Loucy (cell line): Measurements from ENCODE around the gene HS1BP3.

ENCODE experiments used
- H2AFZ ChIP-seq: fragments of 200-600 bp; sonication (generic); 2 replicates; pipeline ENCODE4 v1.6.0; 2016; ENCODE audit warnings: antibody characterized with exemption, mild to moderate bottlenecking, low read length, moderate library complexity
- H3F3A ChIP-seq: fragments of 200-600 bp; 2 replicates; pipeline ENCODE4 v1.6.0; 2016; ENCODE audit warnings: antibody characterized with exemption, low read depth, mild to moderate bottlenecking
- H3K27me3 ChIP-seq: fragments of 200-600 bp; sonication (generic); 2 replicates; pipeline ENCODE4 v1.6.1; 2014; ENCODE audit warnings: low read length, mild to moderate bottlenecking; ENCODE audit not compliant: insufficient read depth, poor library complexity, severe bottlenecking
- H3K36me3 ChIP-seq: fragments of 200-600 bp; sonication (generic); 2 replicates; pipeline ENCODE4 v1.6.1; 2016; ENCODE audit warnings: low read length; ENCODE audit not compliant: insufficient read depth
- H3K4me1 ChIP-seq: fragments of 200-600 bp; sonication (generic); 2 replicates; pipeline ENCODE4 v1.5.1; 2014; ENCODE audit warnings: low read length, mild to moderate bottlenecking; ENCODE audit not compliant: insufficient read depth, poor library complexity, severe bottlenecking
- H3K4me2 ChIP-seq: fragments of 200-600 bp; sonication (generic); 2 replicates; pipeline ENCODE4 v1.6.0; 2014; ENCODE audit warnings: antibody characterized with exemption, low read length, low read depth, mild to moderate bottlenecking; ENCODE audit not compliant: poor library complexity, severe bottlenecking
- H3K4me3 ChIP-seq: fragments of 200-600 bp; sonication (generic); 2 replicates; pipeline ENCODE4 v1.5.1; 2014; ENCODE audit warnings: low read length, mild to moderate bottlenecking, mixed read lengths; ENCODE audit not compliant: poor library complexity, severe bottlenecking
- H3K79me2 ChIP-seq: fragments of 200-600 bp; sonication (generic); 2 replicates; pipeline ENCODE4 v1.6.1; 2014; ENCODE audit warnings: low read length; ENCODE audit not compliant: insufficient read depth
- H3K9ac ChIP-seq: fragments of 200-600 bp; sonication (generic); 2 replicates; pipeline ENCODE4 v1.6.0; 2014; ENCODE audit warnings: mild to moderate bottlenecking, low read depth, low read length, moderate library complexity; ENCODE audit not compliant: poor library complexity, severe bottlenecking
- H3K9me2 ChIP-seq: fragments of 200-600 bp; sonication (generic); replicated peaks from 2 replicates; pipeline ENCODE4 v1.6.1; 2016; ENCODE audit warnings: low read depth, low read length, mixed read lengths
- H3K9me3 ChIP-seq: fragments of 200-600 bp; sonication (generic); 2 replicates; pipeline ENCODE4 v1.6.1; 2014; ENCODE audit warnings: mild to moderate bottlenecking, antibody characterized with exemption, low read length, low read depth; ENCODE audit not compliant: insufficient read depth
- H4K20me1 ChIP-seq: fragments of 200-600 bp; sonication (generic); 2 replicates; pipeline ENCODE4 v1.6.0; 2014; ENCODE audit warnings: antibody characterized with exemption, low read length, mild to moderate bottlenecking; ENCODE audit not compliant: insufficient read depth, poor library complexity, severe bottlenecking
- CTCF ChIP-seq: fragments of 200-600 bp; sonication (generic); conservative IDR thresholded peaks from 2 replicates; pipeline ENCODE4 v1.5.1; 2014; ENCODE audit warnings: mild to moderate bottlenecking, antibody characterized with exemption, low read length
- EZH2phosphoT487 ChIP-seq: fragments of 200-600 bp; IDR thresholded peaks from 2 replicates; pipeline ENCODE4 v1.6.1; 2018; ENCODE audit warnings: antibody characterized with exemption, mild to moderate bottlenecking, moderate library complexity, borderline replicate concordance

Gene HS1BP3

GRCh38 chr2:20650393-20650876, 463 bp downstream of the HS1BP3 start:
- Histone ChIP-seq H3F3A (no peaks in the 10 kb centered on the region; the same call in 1 of the 2 replicates), H3K9me3 (no peaks in the 10 kb centered on the region), H3K79me2 (peaks cover 4% of the 10 kb centered on the region; the same call in 1 of the 2 replicates), H2AFZ (peak overlapping the region; percentile 91), H3K4me2 (peak overlapping the region; percentile 99), H4K20me1 (no peaks in the 10 kb centered on the region), H3K4me3 (peak overlapping the region; percentile 95), H3K36me3 (no peaks in the 10 kb centered on the region), H3K9ac (peak overlapping the region; percentile 83), H3K9me2 (no peaks in the 10 kb centered on the region), H3K4me1 (peaks cover 74% of the 10 kb centered on the region), H3K27me3 (no peaks in the 10 kb centered on the region)
- TF ChIP-seq CTCF (no peak), EZH2phosphoT487 (no peak)

- no peak overlapping the region for H2AFZ ChIP-seq
- peaks cover 69% of the 10 kb centered on the region for H3K4me1 ChIP-seq
- H3K9me2 ChIP-seq: no peaks in the 10 kb centered on the region
- H4K20me1 ChIP-seq: no peaks in the 10 kb centered on the region
- peak overlapping the region; percentile 95 for H3K4me3 ChIP-seq
- no peak for TF ChIP-seq CTCF
- H3K9me3 ChIP-seq: no peaks in the 10 kb centered on the region
- peaks cover 4% of the 10 kb centered on the region; the same call in 1 of the 2 replicates for H3K79me2 ChIP-seq
- peak overlapping the region; percentile 83 for H3K9ac ChIP-seq
- H3K27me3 ChIP-seq: no peaks in the 10 kb centered on the region
- no peaks in the 10 kb centered on the region for H3K36me3 ChIP-seq
- H3F3A ChIP-seq: no peaks in the 10 kb centered on the region; the same call in 1 of the 2 replicates
- H3K4me2 ChIP-seq: peak overlapping the region; percentile 99
These were observed 922 bp downstream of the HS1BP3 start for GRCh38 chr2:20649976-20650375.

- no peaks in the 10 kb centered on the region for H3K9me2 ChIP-seq
- no peaks in the 10 kb centered on the region for H3K27me3 ChIP-seq
- TF ChIP-seq EZH2phosphoT487 (no peak), CTCF (no peak)
- peak overlapping the region; percentile 99 for H3K4me2 ChIP-seq
- H2AFZ ChIP-seq: no peak overlapping the region
- H3K4me3 ChIP-seq: peak overlapping the region; percentile 95
- H3K79me2 ChIP-seq: peaks cover 4% of the 10 kb centered on the region; the same call in 1 of the 2 replicates
- no peaks in the 10 kb centered on the region for H4K20me1 ChIP-seq
- H3K36me3 ChIP-seq: no peaks in the 10 kb centered on the region
- H3K9ac ChIP-seq: peak overlapping the region; percentile 83
- peaks cover 65% of the 10 kb centered on the region for H3K4me1 ChIP-seq
- H3K9me3 ChIP-seq: no peaks in the 10 kb centered on the region
- no peaks in the 10 kb centered on the region; the same call in 1 of the 2 replicates for H3F3A ChIP-seq
These were observed 1.3 kb downstream of the HS1BP3 start for GRCh38 chr2:20649576-20649975.
